Brain microvascular endothelial cell (primary cell): Measurements from ENCODE around the gene POLR2J.
"Not testable (repeated sequence)": the region's sequence is repeated elsewhere in the genome, so short reads cannot be mapped to it uniquely, and the experiment has no call there.

Experiments used
- DNase-seq: peaks from one replicate; pipeline ENCODE4 v3.0.0-alpha.2; 2020
- H3K27ac ChIP-seq: fragments of 250-450 bp; sonication (Bioruptor Pico); 2 replicates; pipeline ENCODE4 v1.5.1; 2020; ENCODE audit warnings: mild to moderate bottlenecking, moderate library complexity
- H3K27me3 ChIP-seq: fragments of 250-450 bp; sonication (Bioruptor Pico); replicated peaks from 2 replicates; pipeline ENCODE4 v1.5.1; 2020; ENCODE audit warnings: mild to moderate bottlenecking
- H3K36me3 ChIP-seq: fragments of 250-450 bp; sonication (Bioruptor Pico); replicated peaks from 2 replicates; pipeline ENCODE4 v1.5.1; 2020; ENCODE audit warnings: mild to moderate bottlenecking
- H3K4me3 ChIP-seq: 2 replicates; pipeline ENCODE4 v1.5.1; 2011; ENCODE audit warnings: low read depth, mild to moderate bottlenecking, control low read depth, low read length, moderate library complexity
- in situ Hi-C: cut with HindIII; loops from 2 replicates; pipeline ENCODE4 v1.10.0; 2017; ENCODE audit warnings: low sequenced_read_pairs, low pct_ligation_motif_present
- TF ChIP-seq, protein P1 (sequence below): IDR thresholded peaks from 2 replicates; pipeline ENCODE4 v1.5.1; 2011; ENCODE audit warnings: low read depth, mild to moderate bottlenecking, moderate library complexity, low read length, control low read depth, inconsistent platforms; ENCODE audit errors: missing control alignments

The POLR2J gene

DNA sequence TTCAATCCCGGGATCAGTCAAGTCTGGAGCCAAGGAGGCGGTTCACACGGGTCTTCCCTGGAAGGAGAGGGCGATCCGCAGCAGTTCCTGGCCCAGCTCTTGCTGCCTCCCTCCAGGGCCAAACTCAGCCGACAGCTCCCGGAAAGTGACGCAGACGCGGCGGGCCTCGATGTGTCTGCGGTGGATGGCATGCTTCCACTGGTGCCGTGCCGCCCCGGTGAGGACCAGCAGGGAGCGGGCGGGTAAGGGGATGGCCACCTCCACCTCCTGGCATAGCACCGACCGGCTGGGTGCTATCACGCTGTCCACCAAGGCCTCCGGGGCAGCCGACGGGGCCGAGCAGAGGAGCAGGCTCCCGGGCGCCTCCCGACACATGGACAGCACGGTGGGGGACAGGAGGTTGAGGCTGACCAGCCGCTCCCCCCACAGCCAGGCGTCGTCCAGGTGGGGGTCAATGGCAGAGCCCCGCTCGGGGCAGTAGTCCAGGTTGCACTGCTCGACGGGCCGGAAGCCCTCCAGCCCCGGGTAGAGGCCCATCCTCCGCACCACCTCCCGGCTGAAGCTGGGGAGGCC is 21.3 kb downstream of the POLR2J start:
- H3K27me3 ChIP-seq, result no peaks in the 10 kb centered on the region
- no peak overlapping the region for H3K27ac ChIP-seq
- in situ Hi-C loops, result no loop called here
- TF ChIP-seq, protein P1, sequence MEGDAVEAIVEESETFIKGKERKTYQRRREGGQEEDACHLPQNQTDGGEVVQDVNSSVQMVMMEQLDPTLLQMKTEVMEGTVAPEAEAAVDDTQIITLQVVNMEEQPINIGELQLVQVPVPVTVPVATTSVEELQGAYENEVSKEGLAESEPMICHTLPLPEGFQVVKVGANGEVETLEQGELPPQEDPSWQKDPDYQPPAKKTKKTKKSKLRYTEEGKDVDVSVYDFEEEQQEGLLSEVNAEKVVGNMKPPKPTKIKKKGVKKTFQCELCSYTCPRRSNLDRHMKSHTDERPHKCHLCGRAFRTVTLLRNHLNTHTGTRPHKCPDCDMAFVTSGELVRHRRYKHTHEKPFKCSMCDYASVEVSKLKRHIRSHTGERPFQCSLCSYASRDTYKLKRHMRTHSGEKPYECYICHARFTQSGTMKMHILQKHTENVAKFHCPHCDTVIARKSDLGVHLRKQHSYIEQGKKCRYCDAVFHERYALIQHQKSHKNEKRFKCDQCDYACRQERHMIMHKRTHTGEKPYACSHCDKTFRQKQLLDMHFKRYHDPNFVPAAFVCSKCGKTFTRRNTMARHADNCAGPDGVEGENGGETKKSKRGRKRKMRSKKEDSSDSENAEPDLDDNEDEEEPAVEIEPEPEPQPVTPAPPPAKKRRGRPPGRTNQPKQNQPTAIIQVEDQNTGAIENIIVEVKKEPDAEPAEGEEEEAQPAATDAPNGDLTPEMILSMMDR, result no peak
- H3K4me3 ChIP-seq, result no peak overlapping the region
- no peak for DNase-seq
- H3K36me3 ChIP-seq, result peaks cover 17% of the 10 kb centered on the region

DNA sequence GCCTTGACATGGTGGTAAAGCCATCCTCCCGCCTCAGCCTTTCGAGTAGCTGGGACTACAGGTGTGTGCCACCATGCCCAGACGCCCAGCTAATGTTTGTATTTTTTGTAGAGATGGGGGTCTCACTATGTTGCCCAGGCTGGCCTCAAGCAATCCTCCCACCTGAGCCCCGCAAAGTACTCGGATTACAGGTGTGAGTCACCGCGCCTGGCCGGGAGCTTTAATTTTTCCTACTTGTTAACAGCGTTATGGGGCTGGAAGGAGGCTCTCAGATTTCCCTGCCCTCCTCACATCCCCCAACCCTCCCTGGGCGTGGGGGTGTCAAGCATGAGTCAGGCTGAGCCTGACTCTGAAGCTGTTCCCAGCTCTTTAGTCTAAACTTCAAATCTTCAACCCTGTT is 22.4 kb downstream of the POLR2J start:
- Histone ChIP-seq H3K27me3 (no peaks in the 10 kb centered on the region), H3K27ac (no peak overlapping the region), H3K4me3 (no peak overlapping the region), H3K36me3 (peaks cover 17% of the 10 kb centered on the region)
- DNase-seq, result no peak
- TF ChIP-seq, protein P1, result no peak
- in situ Hi-C loops, result no loop called here

DNA sequence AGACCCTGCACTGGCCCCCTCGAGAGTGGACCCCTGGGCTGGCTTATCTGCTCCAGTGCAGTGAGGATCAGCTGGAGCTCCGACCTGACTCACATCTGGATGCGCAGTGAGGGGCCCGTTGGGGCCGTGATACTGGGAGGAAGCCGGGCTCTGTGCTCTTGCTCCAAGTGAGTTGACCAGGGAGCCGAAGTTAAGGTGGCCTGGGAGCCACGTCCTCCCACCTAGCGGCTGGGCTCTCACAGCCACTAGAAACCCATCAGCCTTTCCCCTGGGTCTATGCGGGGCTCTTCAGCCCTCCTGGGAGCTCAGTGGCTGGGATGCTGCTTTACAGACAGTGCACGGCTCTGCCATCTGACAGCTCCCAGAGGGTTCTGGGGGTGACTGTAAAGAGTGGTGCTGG is 23.1 kb downstream of the POLR2J start:
- H3K27ac ChIP-seq, result no peak overlapping the region
- no peak for DNase-seq
- TF ChIP-seq, protein P1, result no peak
- H3K27me3 ChIP-seq, result no peaks in the 10 kb centered on the region
- in situ Hi-C loops, result no loop called here
- no peak overlapping the region for H3K4me3 ChIP-seq
- H3K36me3 ChIP-seq, result peaks cover 17% of the 10 kb centered on the region

DNA sequence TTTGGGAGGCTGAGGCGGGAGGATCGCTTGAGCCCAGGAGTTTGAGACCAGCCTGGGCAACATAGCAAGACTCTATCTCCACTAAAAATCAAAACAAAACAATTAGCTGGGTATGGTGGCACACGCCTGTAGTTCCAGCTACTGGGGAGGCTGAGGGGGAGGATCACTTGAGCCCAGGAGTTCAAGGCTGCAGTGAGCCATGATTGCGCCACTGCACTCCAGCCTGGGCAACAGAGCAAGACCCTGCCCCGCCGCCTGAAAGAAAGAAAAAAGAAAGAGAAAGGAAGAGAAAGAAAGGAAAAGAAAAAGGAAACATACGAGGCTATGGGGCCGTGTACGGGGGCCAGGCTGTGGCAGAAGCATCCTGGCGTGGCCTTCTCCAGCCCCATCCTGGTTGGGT is 23.8 kb downstream of the POLR2J start:
- in situ Hi-C loops, H3K27me3 ChIP-seq, H3K4me3 ChIP-seq, H3K27ac ChIP-seq, DNase-seq: not testable (repeated sequence)
- H3K36me3 ChIP-seq, result peaks cover 17% of the 10 kb centered on the region

- no peak for DNase-seq
- no peak overlapping the region for H3K27ac ChIP-seq
- peaks cover 17% of the 10 kb centered on the region for H3K36me3 ChIP-seq
- no peaks in the 10 kb centered on the region for H3K27me3 ChIP-seq
- TF ChIP-seq, protein P1, result no peak
- H3K4me3 ChIP-seq, result no peak overlapping the region
- in situ Hi-C loops, result no loop called here
Measured at GRCh38 chr7:102454468-102454867, 24.3 kb downstream of the POLR2J start.

- DNase-seq, result no peak
- Histone ChIP-seq H3K27me3 (no peaks in the 10 kb centered on the region), H3K27ac (no peak overlapping the region), H3K36me3 (peaks cover 17% of the 10 kb centered on the region), H3K4me3 (no peak overlapping the region)
- TF ChIP-seq, protein P1, result no peak
- in situ Hi-C loops, result no loop called here
Measured at GRCh38 chr7:102453319-102453718, 25.4 kb downstream of the POLR2J start.
